ENCODE results near the gene PLD5.

The PLD5 gene

GRCh38 chr1:242524571-242525359 lies at the start of gene PLD5:
PLD5 (minus strand) TSS chr1:242524697.
- DNase-seq, result no peak

GRCh38 chr1:242569867-242570266 lies 45.4 kb upstream of the PLD5 start:
- no peak for DNase-seq

- no peak for DNase-seq
Observed at GRCh38 chr1:242568666-242569065, 44.2 kb upstream of the PLD5 start.

DNA sequence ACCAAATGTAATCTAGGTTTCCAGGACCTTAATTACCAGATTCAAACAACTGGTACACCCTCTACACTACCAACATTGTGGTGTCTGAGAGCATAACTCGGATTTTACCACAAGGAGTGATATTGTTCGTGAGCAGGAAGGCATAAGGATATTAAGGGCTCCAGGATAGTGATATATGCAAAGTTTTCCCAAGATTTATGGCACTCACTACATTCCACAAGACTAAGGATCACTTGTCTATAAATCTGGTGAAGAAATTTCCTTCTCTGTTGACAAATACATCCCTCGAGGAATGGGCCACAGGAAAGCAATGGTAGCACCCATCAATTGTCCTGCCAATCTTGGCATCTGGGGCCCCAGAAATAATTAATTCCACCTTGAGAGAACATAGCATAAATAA lies 43.1 kb upstream of the PLD5 start:
- DNase-seq, result no peak

- DNase-seq, result no peak
Observed at GRCh38 chr1:242556759-242557158, 32.3 kb upstream of the PLD5 start.

DNA sequence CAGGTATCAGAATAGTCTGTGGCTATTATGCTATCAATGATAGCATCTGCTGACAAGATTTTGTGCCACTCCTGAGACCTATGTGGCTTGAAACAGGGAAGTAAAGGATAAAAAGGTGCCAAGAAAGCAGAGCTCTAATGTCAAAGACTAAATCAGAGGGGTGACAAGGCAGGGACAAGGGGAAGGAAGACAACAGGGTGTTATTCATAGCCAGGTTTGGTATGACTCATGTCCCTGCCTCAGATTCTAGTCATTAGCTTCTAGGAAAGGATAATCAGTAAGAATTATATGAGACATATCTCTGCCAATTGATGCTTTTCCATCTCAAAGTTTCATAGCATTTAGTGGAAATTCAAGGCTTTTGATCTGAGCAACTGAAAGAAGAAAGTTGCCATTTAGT lies 31.8 kb upstream of the PLD5 start:
- no peak for DNase-seq

GRCh38 chr1:242554577-242554976 lies 30.1 kb upstream of the PLD5 start:
- DNase-seq, result no peak

- no peak for DNase-seq
Observed at GRCh38 chr1:242546849-242547729, 22.6 kb upstream of the PLD5 start.

DNA sequence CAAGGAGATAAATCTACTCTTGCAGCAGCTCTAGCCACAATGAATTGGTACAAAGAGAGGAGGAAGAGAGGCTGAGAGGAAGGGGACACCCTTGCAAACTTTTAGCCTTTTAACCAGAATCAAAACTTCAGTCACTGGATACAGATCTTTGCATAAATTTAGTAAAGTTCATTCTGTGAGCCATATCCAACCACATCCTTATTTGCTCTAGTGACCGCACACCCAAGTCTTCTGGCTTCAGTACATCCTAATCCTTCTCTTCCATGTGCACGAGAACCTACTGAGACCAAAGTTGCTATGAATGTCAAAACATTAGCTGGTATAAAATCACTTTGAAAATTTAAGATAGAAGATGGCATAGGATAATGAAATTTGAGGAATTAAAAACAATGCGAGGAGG lies 21.9 kb upstream of the PLD5 start:
- no peak for DNase-seq

DNA sequence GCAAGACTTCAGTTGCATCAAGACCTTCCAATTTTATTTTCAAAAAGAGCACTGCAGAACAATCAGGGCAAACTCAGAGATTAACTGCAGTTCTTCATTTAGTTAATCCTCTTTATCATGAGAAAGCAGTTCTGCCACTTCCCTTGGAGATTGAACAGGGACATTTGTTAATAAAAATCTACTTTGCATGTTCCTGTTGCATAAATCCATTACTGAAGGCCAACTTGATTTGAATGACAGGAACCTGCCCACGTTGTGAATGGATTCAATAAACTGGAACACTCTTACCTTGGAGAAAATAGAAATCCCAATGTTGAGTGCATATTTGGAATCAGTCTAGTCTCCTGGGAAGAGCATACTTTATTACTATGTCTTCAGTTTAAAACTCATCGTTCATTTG lies 19.6 kb upstream of the PLD5 start:
- DNase-seq, result no peak

GRCh38 chr1:242542271-242542670 lies 17.8 kb upstream of the PLD5 start:
- DNase-seq, result no peak

GRCh38 chr1:242535986-242536385 lies 11.5 kb upstream of the PLD5 start:
- no peak for DNase-seq

- DNase-seq, result no peak
Observed at GRCh38 chr1:242534753-242535152, 10.3 kb upstream of the PLD5 start.

GRCh38 chr1:242530761-242531160 lies 6.3 kb upstream of the PLD5 start:
- no peak for DNase-seq

GRCh38 chr1:242525769-242526168 lies 1.3 kb upstream of the PLD5 start:
- DNase-seq, result no peak

GRCh38 chr1:242525360-242525722 lies 844 bp upstream of the PLD5 start:
- DNase-seq, result no peak

DNA sequence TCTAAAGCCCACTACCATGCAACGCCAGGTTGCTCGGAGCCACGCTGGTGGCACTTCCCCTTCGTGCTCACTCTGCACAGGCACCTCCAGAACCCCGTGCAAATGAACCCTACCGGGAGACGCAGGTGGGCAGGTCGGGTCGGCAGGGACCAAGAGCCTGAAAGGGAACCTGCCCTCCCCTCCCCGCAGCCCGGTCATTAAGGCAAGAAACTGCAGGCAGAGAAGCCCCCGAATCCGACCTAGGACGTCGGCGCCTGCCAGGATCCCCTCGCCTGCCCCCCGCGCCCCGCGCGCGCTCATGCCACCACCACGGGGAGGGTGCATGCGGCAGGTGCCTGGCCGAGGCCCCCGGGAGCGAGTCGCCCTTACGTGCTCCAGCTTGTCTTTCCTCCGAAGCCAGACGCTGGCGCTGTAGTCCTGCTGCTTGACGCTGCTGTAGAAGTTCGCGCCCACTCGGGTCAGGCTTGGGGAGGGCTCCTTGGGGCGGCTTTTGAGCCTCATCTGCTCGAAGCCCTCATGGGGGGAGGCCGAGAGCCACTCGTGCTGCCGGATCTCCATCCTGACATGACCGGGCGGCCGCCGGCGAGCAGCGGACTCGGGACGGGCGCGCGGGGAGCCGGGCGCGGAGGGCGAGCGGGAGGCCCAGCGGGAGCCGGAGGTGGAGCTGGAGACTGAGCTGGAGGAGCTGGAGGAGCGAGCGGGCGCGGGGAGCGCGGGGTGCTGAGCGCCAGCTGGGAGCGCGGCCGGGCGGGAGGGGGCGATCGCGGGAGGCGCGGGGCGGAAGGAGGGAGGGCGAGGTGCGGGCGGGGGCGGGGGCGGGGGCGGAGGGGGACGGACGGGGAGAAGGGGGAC lies 552 bp downstream of the PLD5 start:
- DNase-seq, result no peak

DNA sequence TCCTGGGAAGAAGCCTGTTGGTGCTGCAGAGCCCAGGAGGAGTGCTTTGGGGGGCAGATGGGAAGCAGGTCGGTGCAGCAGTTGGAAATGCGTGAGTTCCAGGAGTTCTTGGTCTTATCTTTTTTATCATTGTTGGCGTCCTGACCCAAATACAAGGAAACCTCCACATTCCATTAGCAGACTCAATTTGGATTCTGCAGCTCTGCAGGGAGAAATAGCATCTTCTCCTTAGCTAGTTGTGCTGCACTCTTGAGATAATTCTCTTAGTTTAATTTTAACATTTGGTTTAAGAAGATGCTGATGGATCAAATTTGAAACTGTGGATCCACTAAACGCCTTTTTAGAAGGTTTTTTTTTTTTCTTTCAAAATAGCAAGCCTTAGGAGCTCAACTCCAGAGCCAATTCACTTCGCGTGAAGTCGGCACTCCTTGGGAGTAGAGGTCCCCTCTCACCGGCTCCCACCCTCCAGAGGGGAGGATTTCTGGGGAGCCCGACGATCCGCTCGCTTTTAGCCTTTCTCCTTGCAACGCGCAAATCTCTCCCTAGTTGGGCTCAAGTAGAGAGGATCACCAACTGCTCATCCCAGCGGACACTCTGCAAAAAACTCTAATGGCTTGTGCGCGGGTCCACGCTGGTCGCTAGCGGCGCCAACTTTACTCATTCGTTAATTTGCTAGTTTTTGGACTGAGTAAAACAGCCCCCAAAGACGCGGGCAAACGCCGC lies 1.3 kb downstream of the PLD5 start:
- DNase-seq, result no peak

GRCh38 chr1:242522304-242522945 lies 2.1 kb downstream of the PLD5 start:
- DNase-seq, result no peak

- DNase-seq, result no peak
Observed at GRCh38 chr1:242515555-242515954, 8.9 kb downstream of the PLD5 start.

- no peak for DNase-seq
Observed at GRCh38 chr1:242506724-242507123, 17.8 kb downstream of the PLD5 start.

DNA sequence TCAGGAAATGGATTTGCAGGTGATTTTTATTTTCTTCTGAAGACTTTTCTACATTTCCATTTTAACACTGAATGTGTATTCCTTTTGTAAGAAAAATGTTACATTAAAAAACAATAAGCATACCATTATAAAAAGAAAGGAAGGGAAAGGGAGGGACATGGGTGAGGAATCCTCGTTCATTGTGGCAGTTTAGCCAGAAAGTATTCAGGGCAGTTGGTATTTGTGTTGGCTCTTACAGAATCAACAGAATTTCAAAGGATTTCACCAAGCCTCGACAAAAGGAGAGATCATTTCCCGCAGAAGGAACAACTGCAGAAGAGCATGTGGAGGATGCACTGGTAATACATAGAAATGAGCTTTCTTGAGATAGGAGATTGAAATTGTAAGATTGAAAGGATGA lies 35.0 kb downstream of the PLD5 start:
- no peak for DNase-seq
